BLaER1 treated with 17β-estradiol and CSF1 and Interleukin-3, amounts not matched to agents 10 nM and 100 nM (cell line): ENCODE measurements around the gene NCOA7.
A peak's percentile ranks its signal among the peaks of the same experiment; 100 is the strongest.

Experiments
- H3K27ac ChIP-seq, 11 experiments: shearing (Covaris generic); formaldehyde crosslinking; 2 replicates each; pipeline ENCODE4 v1.8.1; 2022
- H3K27me3 ChIP-seq, 11 experiments: shearing (Covaris generic); formaldehyde crosslinking; 2 replicates each; pipeline ENCODE4 v1.8.1; 2022
- H3K36me3 ChIP-seq, 11 experiments: shearing (Covaris generic); formaldehyde crosslinking; 2 replicates each; pipeline ENCODE4 v1.8.1; 2022
- H3K4me1 ChIP-seq, 10 experiments: shearing (Covaris generic); formaldehyde crosslinking; 2 replicates each; pipeline ENCODE4 v1.8.1; 2022
- H3K4me2 ChIP-seq, 11 experiments: shearing (Covaris generic); formaldehyde crosslinking; 2 replicates each; pipeline ENCODE4 v1.8.1; 2022
- H3K4me3 ChIP-seq, 10 experiments: shearing (Covaris generic); formaldehyde crosslinking; 2 replicates each; pipeline ENCODE4 v1.8.1; 2022
- H3K9ac ChIP-seq, 11 experiments: shearing (Covaris generic); formaldehyde crosslinking; 2 replicates each; pipeline ENCODE4 v1.8.1; 2022
- H3K9me3 ChIP-seq, 11 experiments: shearing (Covaris generic); formaldehyde crosslinking; replicated peaks in 1 of 11; 2 replicates each; pipeline ENCODE4 v1.8.1; 2022
- H4K20me1 ChIP-seq, 11 experiments: shearing (Covaris generic); formaldehyde crosslinking; 2 replicates each; pipeline ENCODE4 v1.8.1; 2022
- Cebpa-rat ChIP-seq, 11 experiments: shearing (Covaris generic); IDR thresholded peaks; 2 replicates each; pipeline ENCODE4 v1.8.1; 2022

Gene NCOA7

GRCh38 chr6:125852587-125852986 is 61.8 kb downstream of the NCOA7 start:
- no peak for TF ChIP-seq Cebpa-rat (IDR thresholded peaks at IDR 0.05)
- Histone ChIP-seq H4K20me1 (no peaks in the 10 kb centered on the region), H3K9ac (no peak overlapping the region), H3K36me3 (peaks cover 3 to 15% (median 8%) of the 10 kb centered on the region in 11 experiments; a peak in 9 of 22 replicates), H3K4me3 (no peak overlapping the region), H3K27me3 (no peaks in the 10 kb centered on the region), H3K27ac (no peak overlapping the region), H3K4me1 (peaks cover 0 to 11% (median 6%) of the 10 kb centered on the region in 10 experiments; a peak in 9 of 20 replicates), H3K4me2 (no peak overlapping the region), H3K9me3 (peaks cover 9 to 12% (median 10%) of the 10 kb centered on the region in 11 experiments)

GRCh38 chr6:125853168-125853567 is 62.4 kb downstream of the NCOA7 start:
- Histone ChIP-seq H3K4me1 (peaks cover 0 to 11% (median 6%) of the 10 kb centered on the region in 10 experiments; a peak in 9 of 20 replicates), H3K4me2 (peak overlapping the region in 4 of 11 experiments; percentile 3 to 21 (median 17); a peak in 2 of 22 replicates), H3K27ac (no peak overlapping the region), H3K9me3 (peaks cover 9 to 12% (median 10%) of the 10 kb centered on the region in 11 experiments), H3K4me3 (no peak overlapping the region), H3K36me3 (peaks cover 3 to 18% (median 9%) of the 10 kb centered on the region in 11 experiments; a peak in 9 of 22 replicates), H4K20me1 (no peaks in the 10 kb centered on the region), H3K9ac (no peak overlapping the region), H3K27me3 (no peaks in the 10 kb centered on the region)
- TF ChIP-seq Cebpa-rat (IDR thresholded peaks at IDR 0.05) = no peak

- Histone ChIP-seq H3K27me3 (no peaks in the 10 kb centered on the region), H3K9me3 (peaks cover 9 to 12% (median 10%) of the 10 kb centered on the region in 11 experiments), H3K36me3 (peaks cover 3 to 18% (median 9%) of the 10 kb centered on the region in 11 experiments; a peak in 9 of 22 replicates), H4K20me1 (no peaks in the 10 kb centered on the region), H3K4me1 (peaks cover 0 to 11% (median 6%) of the 10 kb centered on the region in 10 experiments; a peak in 9 of 20 replicates), H3K27ac (no peak overlapping the region), H3K4me2 (peak overlapping the region in 1 of 11 experiments; percentile 3; a peak in 1 of 22 replicates), H3K4me3 (no peak overlapping the region), H3K9ac (no peak overlapping the region)
- TF ChIP-seq Cebpa-rat (IDR thresholded peaks at IDR 0.05) = no peak
Observed at GRCh38 chr6:125853756-125854155, 63.0 kb downstream of the NCOA7 start.

- no peak overlapping the region for H3K27ac ChIP-seq
- no peaks in the 10 kb centered on the region for H3K27me3 ChIP-seq
- H3K9me3 ChIP-seq = peaks cover 9 to 12% (median 10%) of the 10 kb centered on the region in 11 experiments
- H4K20me1 ChIP-seq = no peaks in the 10 kb centered on the region
- TF ChIP-seq Cebpa-rat (IDR thresholded peaks at IDR 0.05) = no peak
- H3K4me2 ChIP-seq = no peak overlapping the region
- peaks cover 0 to 11% (median 6%) of the 10 kb centered on the region in 10 experiments; a peak in 9 of 20 replicates for H3K4me1 ChIP-seq
- H3K36me3 ChIP-seq = peaks cover 3 to 18% (median 9%) of the 10 kb centered on the region in 11 experiments; a peak in 9 of 22 replicates
- H3K9ac ChIP-seq = no peak overlapping the region
- H3K4me3 ChIP-seq = no peak overlapping the region
Observed at GRCh38 chr6:125854355-125854754, 63.6 kb downstream of the NCOA7 start.

- no peak for TF ChIP-seq Cebpa-rat (IDR thresholded peaks at IDR 0.05)
- Histone ChIP-seq H3K4me2 (no peak overlapping the region), H3K27ac (no peak overlapping the region), H3K4me3 (no peak overlapping the region), H4K20me1 (no peaks in the 10 kb centered on the region), H3K27me3 (no peaks in the 10 kb centered on the region), H3K36me3 (peaks cover 3 to 18% (median 9%) of the 10 kb centered on the region in 11 experiments; a peak in 9 of 22 replicates), H3K9ac (no peak overlapping the region), H3K4me1 (peaks cover 0 to 11% (median 6%) of the 10 kb centered on the region in 10 experiments; a peak in 9 of 20 replicates), H3K9me3 (peaks cover 9 to 12% (median 10%) of the 10 kb centered on the region in 11 experiments)
Observed at GRCh38 chr6:125855783-125856182, 65.0 kb downstream of the NCOA7 start.

GRCh38 chr6:125857846-125858245 is 67.1 kb downstream of the NCOA7 start:
- no peaks in the 10 kb centered on the region for H3K27me3 ChIP-seq
- H3K9ac ChIP-seq = no peak overlapping the region

GRCh38 chr6:125858427-125859320 is 67.9 kb downstream of the NCOA7 start:
- TF ChIP-seq Cebpa-rat (IDR thresholded peaks at IDR 0.05) = no peak
- H4K20me1 ChIP-seq = no peaks in the 10 kb centered on the region
- H3K4me1 ChIP-seq = peaks cover 0 to under 1% (median 0%) of the 10 kb centered on the region in 10 experiments; a peak in 2 of 20 replicates
- no peak overlapping the region; a peak in 1 of 22 replicates for H3K9ac ChIP-seq
- no peaks in the 10 kb centered on the region for H3K27me3 ChIP-seq
- H3K4me3 ChIP-seq = no peak overlapping the region
- H3K36me3 ChIP-seq = peaks cover 3 to 18% (median 9%) of the 10 kb centered on the region in 11 experiments; a peak in 9 of 22 replicates
- H3K9me3 ChIP-seq = no peaks in the 10 kb centered on the region
- H3K4me2 ChIP-seq = no peak overlapping the region
- no peak overlapping the region for H3K27ac ChIP-seq

More at GRCh38 chr6:125857846-125858245, 67.1 kb downstream of the NCOA7 start:
- Histone ChIP-seq H3K36me3 (peaks cover 3 to 18% (median 9%) of the 10 kb centered on the region in 11 experiments; a peak in 9 of 22 replicates), H4K20me1 (no peaks in the 10 kb centered on the region), H3K9me3 (peaks cover 0 to 2% (median under 1%) of the 10 kb centered on the region in 11 experiments; a peak in 12 of 22 replicates), H3K4me1 (peaks cover 0 to 9% (median 6%) of the 10 kb centered on the region in 10 experiments; a peak in 9 of 20 replicates), H3K4me3 (no peak overlapping the region), H3K4me2 (no peak overlapping the region), H3K27ac (no peak overlapping the region)
- no peak for TF ChIP-seq Cebpa-rat (IDR thresholded peaks at IDR 0.05)

GRCh38 chr6:125859727-125860126 is 69.0 kb downstream of the NCOA7 start:
- H3K4me3 ChIP-seq = no peak overlapping the region
- H3K27ac ChIP-seq = no peak overlapping the region
- no peak for TF ChIP-seq Cebpa-rat (IDR thresholded peaks at IDR 0.05)
- no peaks in the 10 kb centered on the region for H3K27me3 ChIP-seq
- no peaks in the 10 kb centered on the region for H3K9me3 ChIP-seq
- H3K36me3 ChIP-seq = peaks cover 3 to 18% (median 9%) of the 10 kb centered on the region in 11 experiments; a peak in 9 of 22 replicates
- H4K20me1 ChIP-seq = no peaks in the 10 kb centered on the region
- no peaks in the 10 kb centered on the region for H3K4me1 ChIP-seq
- H3K9ac ChIP-seq = no peak overlapping the region
- H3K4me2 ChIP-seq = no peak overlapping the region

GRCh38 chr6:125863023-125863422 is 72.3 kb downstream of the NCOA7 start:
- no peak overlapping the region for H3K27ac ChIP-seq
- H3K4me2 ChIP-seq = no peak overlapping the region
- H3K27me3 ChIP-seq = no peaks in the 10 kb centered on the region
- no peaks in the 10 kb centered on the region for H3K9me3 ChIP-seq
- no peaks in the 10 kb centered on the region; a peak in 1 of 22 replicates for H3K36me3 ChIP-seq
- H3K4me1 ChIP-seq = no peaks in the 10 kb centered on the region
- H3K4me3 ChIP-seq = no peak overlapping the region
- no peak for TF ChIP-seq Cebpa-rat (IDR thresholded peaks at IDR 0.05)
- no peaks in the 10 kb centered on the region for H4K20me1 ChIP-seq
- H3K9ac ChIP-seq = no peak overlapping the region
